ENCODE results near the gene TEX29. TPM values are rescaled to one million over a fixed set of nuclear protein-coding genes. Genes with fewer than 3 reads are reported as not detected.

TEX29 gene
- polyA plus RNA-seq, 1 of the 3 experiments (the other 2 are of a cell fraction) = 0.18 TPM

- H2AFZ ChIP-seq (ENCODE audit: low read depth) = no peak overlapping the region
- no peaks in the 10 kb centered on the region for H3K9me2 ChIP-seq
- no peaks in the 10 kb centered on the region for H3F3A ChIP-seq (replicated peaks; ENCODE audit: insufficient read depth)
- peaks cover 72% of the 10 kb centered on the region for H3K27me3 ChIP-seq (ENCODE audit: insufficient read depth)
- CTCF ChIA-PET = interaction anchor here (0.7 to 1.1 kb wide), 2 partner anchors 8 to 213 kb away, joined by 3 to 4 read pairs; no protein-coding TSS in a partner anchor
- H3K36me3 ChIP-seq (replicated peaks in 1 of 2; ENCODE audit: control insufficient read depth in 1 of 2, insufficient read depth in 2 of 2, low read length in 1 of 2) = no peaks in the 10 kb centered on the region
- H4K20me1 ChIP-seq (ENCODE audit: insufficient read depth) = no peaks in the 10 kb centered on the region
- TF ChIP-seq TAF1 (IDR thresholded peaks at IDR 0.05; ENCODE audit: borderline replicate concordance, low read depth, low read length) (no peak), ELF1 (IDR thresholded peaks at IDR 0.05) (no peak), RCOR1 (IDR thresholded peaks at IDR 0.05; ENCODE audit: low read length) (no peak)
- POLR2A ChIA-PET = no interaction called here
- no peak overlapping the region for H3K4me2 ChIP-seq
- 14% methylated on average over 33 of the region's 37 CpGs for WGBS (ENCODE audit: low lambda C conversion rate)
- H3K79me2 ChIP-seq (ENCODE audit: insufficient read depth) = no peaks in the 10 kb centered on the region
- no peak for DNase-seq
- no peaks in the 10 kb centered on the region for H3K9me3 ChIP-seq
- H3K27ac ChIP-seq (ENCODE audit: low read depth in 2 of 2, low read length in 1 of 2) = no peak overlapping the region
- no peak overlapping the region; a peak in 1 of 4 replicates for H3K4me3 ChIP-seq (ENCODE audit: low read depth in 2 of 2, low read length in 1 of 2)
- H3K9ac ChIP-seq = no peak overlapping the region
- H3K4me1 ChIP-seq (ENCODE audit: control insufficient read depth in 1 of 2, insufficient read depth in 2 of 2, low read depth in 1 of 2, low read length in 1 of 2) = peaks cover 0 to 23% of the 10 kb centered on the region in 2 experiments; a peak in 1 of 4 replicates
These were observed 5.6 kb downstream of the TEX29 start for GRCh38 chr13:111325941-111326620.

GRCh38 chr13:111326621-111326965, 6.2 kb downstream of the TEX29 start:
- ChIA-PET POLR2A (no interaction called here), CTCF (interaction anchor here (1.1 kb wide), 1 partner anchor 8 kb away, joined by 4 read pairs; no protein-coding TSS in a partner anchor)
- TF ChIP-seq JUND (IDR thresholded peaks at IDR 0.05) (no peak), FOXM1 (IDR thresholded peaks at IDR 0.05; ENCODE audit: low read depth) (no peak), GABPA (IDR thresholded peaks at IDR 0.05; ENCODE audit: low read depth) (no peak), FOXJ3 (CRISPR knock-in tag; IDR thresholded peaks at IDR 0.05) (no peak), TCF12 (IDR thresholded peaks at IDR 0.05) (no peak), NRF1 (IDR thresholded peaks at IDR 0.05; ENCODE audit: low read depth, low read length) (no peak), ELF1 (IDR thresholded peaks at IDR 0.05) (no peak), YY1 (IDR thresholded peaks at IDR 0.05; ENCODE audit: low read depth) (no peak), TAF1 (IDR thresholded peaks at IDR 0.05; ENCODE audit: borderline replicate concordance, low read depth, low read length) (no peak)
- Histone ChIP-seq H3K79me2 (ENCODE audit: insufficient read depth) (no peaks in the 10 kb centered on the region), H3K4me2 (no peak overlapping the region), H3K4me1 (ENCODE audit: control insufficient read depth in 1 of 2, insufficient read depth in 2 of 2, low read depth in 1 of 2, low read length in 1 of 2) (peaks cover 0 to 23% of the 10 kb centered on the region in 2 experiments; a peak in 1 of 4 replicates), H3K27me3 (ENCODE audit: insufficient read depth) (peaks cover 72% of the 10 kb centered on the region), H3K27ac (ENCODE audit: low read depth in 2 of 2, low read length in 1 of 2) (no peak overlapping the region), H3K36me3 (replicated peaks in 1 of 2; ENCODE audit: control insufficient read depth in 1 of 2, insufficient read depth in 2 of 2, low read length in 1 of 2) (no peaks in the 10 kb centered on the region), H3K4me3 (ENCODE audit: low read depth in 2 of 2, low read length in 1 of 2) (peak overlapping the region in 1 of 2 experiments; percentile 6; a peak in 1 of 4 replicates), H3K9me3 (no peaks in the 10 kb centered on the region), H3F3A (replicated peaks; ENCODE audit: insufficient read depth) (no peaks in the 10 kb centered on the region), H3K9me2 (no peaks in the 10 kb centered on the region), H3K9ac (no peak overlapping the region), H2AFZ (ENCODE audit: low read depth) (no peak overlapping the region), H4K20me1 (ENCODE audit: insufficient read depth) (no peaks in the 10 kb centered on the region)
- DNase-seq = no peak
- WGBS (ENCODE audit: low lambda C conversion rate) = 4% methylated on average over 13 of the region's 15 CpGs

DNA sequence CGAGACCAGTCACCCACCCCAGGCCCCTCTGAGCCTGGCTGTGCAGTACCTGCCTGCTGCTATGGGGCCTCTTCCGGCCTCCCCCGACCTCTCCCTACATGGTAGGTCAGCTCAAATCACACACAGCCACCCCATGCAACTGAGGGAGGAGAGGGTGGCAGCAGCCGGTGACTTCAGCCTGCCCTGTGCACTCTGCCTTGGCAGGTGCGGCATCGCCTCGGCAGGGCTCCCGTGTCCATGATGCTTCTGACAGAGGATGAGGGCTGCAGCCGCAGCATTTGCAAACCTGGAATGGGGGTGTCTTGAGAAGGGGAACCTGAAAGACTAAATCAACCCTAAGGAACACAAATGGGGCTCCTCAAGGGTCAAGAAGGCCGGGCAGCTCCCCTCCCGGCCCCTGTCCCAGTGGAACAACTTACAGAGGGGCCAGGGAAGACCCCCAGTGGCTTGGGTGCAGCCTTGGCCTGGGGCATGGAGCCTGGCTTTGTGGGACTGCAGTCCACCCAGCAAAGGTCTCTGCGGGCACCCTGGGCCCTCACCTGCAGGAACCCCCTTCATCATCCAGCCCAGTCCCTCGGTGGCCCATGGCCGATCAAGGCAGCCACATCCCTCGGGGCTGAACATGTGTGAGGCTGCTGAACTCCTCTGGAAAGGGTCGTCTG, 6.7 kb downstream of the TEX29 start:
- no peaks in the 10 kb centered on the region for H3K36me3 ChIP-seq (replicated peaks in 1 of 2; ENCODE audit: control insufficient read depth in 1 of 2, insufficient read depth in 2 of 2, low read length in 1 of 2)
- no peak overlapping the region for H3K4me2 ChIP-seq
- H3K4me3 ChIP-seq (ENCODE audit: low read depth in 2 of 2, low read length in 1 of 2) = no peak overlapping the region; a peak in 1 of 4 replicates
- H3K9me2 ChIP-seq = no peaks in the 10 kb centered on the region
- no peaks in the 10 kb centered on the region for H3K9me3 ChIP-seq
- H3K79me2 ChIP-seq (ENCODE audit: insufficient read depth) = no peaks in the 10 kb centered on the region
- WGBS (ENCODE audit: low lambda C conversion rate) = 48% methylated on average over 8 of the region's 16 CpGs
- H3K4me1 ChIP-seq (ENCODE audit: control insufficient read depth in 1 of 2, insufficient read depth in 2 of 2, low read depth in 1 of 2, low read length in 1 of 2) = peaks cover 0 to 23% of the 10 kb centered on the region in 2 experiments; a peak in 1 of 4 replicates
- H3K9ac ChIP-seq = no peak overlapping the region
- no peak for DNase-seq
- no peak overlapping the region for H3K27ac ChIP-seq (ENCODE audit: low read depth in 2 of 2, low read length in 1 of 2)
- no peaks in the 10 kb centered on the region for H3F3A ChIP-seq (replicated peaks; ENCODE audit: insufficient read depth)
- no peaks in the 10 kb centered on the region for H4K20me1 ChIP-seq (ENCODE audit: insufficient read depth)
- POLR2A ChIA-PET = no interaction called here
- no peak overlapping the region for H2AFZ ChIP-seq (ENCODE audit: low read depth)
- H3K27me3 ChIP-seq (ENCODE audit: insufficient read depth) = peaks cover 72% of the 10 kb centered on the region
- CTCF ChIA-PET = no interaction called here
- TF ChIP-seq JUND (IDR thresholded peaks at IDR 0.05) (no peak), SMC3 (IDR thresholded peaks at IDR 0.05; ENCODE audit: low read depth, low read length) (no peak), PBX3 (IDR thresholded peaks at IDR 0.05) (no peak), EP300 (IDR thresholded peaks at IDR 0.05; ENCODE audit: borderline replicate concordance in 1 of 2, low read depth in 1 of 2, low read length in 1 of 2) (no peak), MEF2A (IDR thresholded peaks at IDR 0.05; ENCODE audit: borderline replicate concordance, low read depth) (no peak), CHD2 (IDR thresholded peaks at IDR 0.05; ENCODE audit: low read length, partially characterized antibody) (no peak), IRF3 (IDR thresholded peaks at IDR 0.05; ENCODE audit: low read depth, low read length) (no peak), FOXM1 (IDR thresholded peaks at IDR 0.05; ENCODE audit: low read depth) (no peak), TAF1 (IDR thresholded peaks at IDR 0.05; ENCODE audit: borderline replicate concordance, low read depth, low read length) (no peak), FOXJ3 (CRISPR knock-in tag; IDR thresholded peaks at IDR 0.05) (no peak), RXRA (IDR thresholded peaks at IDR 0.05; ENCODE audit: borderline replicate concordance, low read depth) (no peak), TCF12 (IDR thresholded peaks at IDR 0.05) (no peak), FOSL2 (IDR thresholded peaks at IDR 0.05; ENCODE audit: borderline replicate concordance, low read depth) (no peak)

Measured in SK-N-SH (cell line).